CD4-positive, alpha-beta T cell treated with Interleukin-15 for 1 hour (primary cell): ENCODE measurements around the gene ZNF8.
"Not testable (repeated sequence)": the region's sequence is repeated elsewhere in the genome, so short reads cannot be mapped to it uniquely, and the experiment has no call there.

ENCODE experiments used
- DNase-seq: peaks from one replicate; pipeline ENCODE4 v3.0.0-alpha.2; 2020

Gene ZNF8

DNA sequence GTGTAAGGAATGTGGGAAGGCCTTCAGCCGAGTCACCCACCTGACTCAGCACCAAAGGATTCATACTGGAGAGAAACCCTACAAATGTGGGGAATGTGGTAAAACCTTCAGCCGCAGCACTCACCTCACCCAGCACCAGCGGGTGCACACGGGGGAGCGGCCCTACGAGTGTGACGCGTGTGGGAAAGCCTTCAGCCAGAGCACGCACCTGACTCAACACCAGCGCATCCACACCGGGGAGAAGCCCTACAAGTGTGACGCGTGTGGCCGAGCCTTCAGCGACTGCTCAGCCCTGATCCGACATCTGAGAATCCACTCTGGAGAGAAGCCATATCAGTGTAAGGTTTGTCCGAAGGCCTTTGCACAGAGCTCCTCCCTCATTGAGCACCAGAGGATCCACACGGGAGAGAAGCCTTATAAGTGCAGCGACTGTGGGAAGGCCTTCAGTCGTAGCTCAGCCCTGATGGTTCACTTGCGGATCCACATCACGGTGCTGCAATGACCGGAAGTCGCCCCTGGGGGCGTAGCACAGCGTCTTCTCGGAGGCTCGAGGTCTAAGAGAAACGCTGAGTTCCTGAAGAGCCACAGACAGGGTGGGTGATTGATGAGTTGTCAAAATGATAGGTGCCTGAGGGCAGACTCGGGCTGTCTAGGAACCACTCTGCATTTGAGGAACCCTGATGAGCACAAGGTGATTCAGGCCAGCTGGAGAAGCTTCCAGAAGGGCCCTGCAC, 60.2 kb downstream of the ZNF8 start:
- DNase-seq = no peak

DNA sequence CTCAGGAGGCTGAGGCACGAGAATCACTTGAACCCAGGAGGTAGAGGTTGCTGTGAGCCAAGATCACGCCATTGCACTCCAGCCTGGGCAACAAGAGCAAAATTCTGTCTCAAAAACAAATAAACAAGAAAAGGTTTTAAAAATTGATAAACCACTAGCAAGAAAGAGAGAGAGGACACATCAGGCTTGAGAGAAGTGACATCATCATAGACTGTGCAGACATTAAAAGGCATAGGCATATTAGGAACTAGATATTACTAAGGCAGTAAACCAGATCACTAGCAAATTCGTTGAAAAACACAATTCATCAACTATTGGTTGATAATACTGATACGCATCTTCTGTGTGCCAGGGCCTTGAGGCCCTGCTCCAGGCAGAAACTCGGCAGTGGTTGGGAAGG, 66.8 kb downstream of the ZNF8 start:
- DNase-seq = no peak

- peak; percentile 74 for DNase-seq
Observed at GRCh38 chr19:58346961-58347929, 68.5 kb downstream of the ZNF8 start.

GRCh38 chr19:58348080-58348479, 69.3 kb downstream of the ZNF8 start:
- DNase-seq = not testable (repeated sequence)

GRCh38 chr19:58349590-58349989, 70.8 kb downstream of the ZNF8 start:
- DNase-seq = no peak

DNA sequence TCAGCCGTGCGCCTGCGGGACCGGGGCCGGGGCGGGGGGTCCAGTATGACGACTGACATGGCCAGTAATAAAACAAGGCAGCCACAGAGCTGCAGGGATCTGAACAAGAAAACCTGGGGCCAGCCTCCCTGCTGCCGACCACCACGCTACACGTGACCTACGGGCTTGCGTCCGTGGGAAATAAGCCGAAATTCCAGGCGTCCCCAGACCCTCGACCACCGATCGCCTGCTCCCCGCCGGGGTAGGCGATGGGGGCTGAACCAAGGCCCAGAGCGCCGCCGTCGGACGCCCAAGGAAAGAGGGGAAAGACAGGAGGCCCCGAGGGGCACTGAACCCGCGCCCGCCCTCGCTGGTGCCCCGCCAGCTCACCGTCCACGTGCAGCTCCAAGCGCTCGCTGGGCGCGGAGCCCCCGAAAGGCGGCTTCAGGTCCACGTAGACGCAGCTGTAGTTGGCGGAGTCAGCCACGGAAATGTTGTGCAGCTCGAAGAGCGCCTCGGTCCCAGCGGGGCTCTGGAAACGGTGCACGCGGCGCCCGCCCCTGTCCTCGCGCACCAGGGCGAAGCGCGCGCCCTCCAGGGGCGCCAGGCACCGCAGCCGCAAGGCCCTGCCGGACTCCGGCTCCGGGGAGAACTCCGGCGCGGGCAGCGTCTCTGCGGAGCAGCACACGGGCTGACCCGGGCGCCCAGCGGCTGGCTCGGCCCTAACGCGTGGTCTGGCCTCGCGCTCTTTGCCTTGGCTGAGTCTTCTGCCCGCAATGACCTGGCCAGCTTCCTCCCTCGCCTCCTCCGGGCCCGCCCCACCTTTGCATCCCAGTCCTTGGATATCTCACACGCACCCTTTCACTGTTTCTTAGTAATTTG, 71.5 kb downstream of the ZNF8 start:
- DNase-seq = no peak

GRCh38 chr19:58350871-58351557, 72.3 kb downstream of the ZNF8 start:
- no peak for DNase-seq

- DNase-seq = no peak
Observed at GRCh38 chr19:58351558-58351878, 72.8 kb downstream of the ZNF8 start.

- no peak for DNase-seq
Observed at GRCh38 chr19:58351990-58352755, 73.4 kb downstream of the ZNF8 start.
